IPS DF 4.7 (cell line): Measurements from ENCODE around the gene NBEAL2.

Experiments used
- DNase-seq: peaks from one replicate; pipeline ENCODE4 v3.0.0-alpha.2; 2013; ENCODE audit warnings: low spot score; ENCODE audit errors: extremely low read depth

Gene NBEAL2

DNA sequence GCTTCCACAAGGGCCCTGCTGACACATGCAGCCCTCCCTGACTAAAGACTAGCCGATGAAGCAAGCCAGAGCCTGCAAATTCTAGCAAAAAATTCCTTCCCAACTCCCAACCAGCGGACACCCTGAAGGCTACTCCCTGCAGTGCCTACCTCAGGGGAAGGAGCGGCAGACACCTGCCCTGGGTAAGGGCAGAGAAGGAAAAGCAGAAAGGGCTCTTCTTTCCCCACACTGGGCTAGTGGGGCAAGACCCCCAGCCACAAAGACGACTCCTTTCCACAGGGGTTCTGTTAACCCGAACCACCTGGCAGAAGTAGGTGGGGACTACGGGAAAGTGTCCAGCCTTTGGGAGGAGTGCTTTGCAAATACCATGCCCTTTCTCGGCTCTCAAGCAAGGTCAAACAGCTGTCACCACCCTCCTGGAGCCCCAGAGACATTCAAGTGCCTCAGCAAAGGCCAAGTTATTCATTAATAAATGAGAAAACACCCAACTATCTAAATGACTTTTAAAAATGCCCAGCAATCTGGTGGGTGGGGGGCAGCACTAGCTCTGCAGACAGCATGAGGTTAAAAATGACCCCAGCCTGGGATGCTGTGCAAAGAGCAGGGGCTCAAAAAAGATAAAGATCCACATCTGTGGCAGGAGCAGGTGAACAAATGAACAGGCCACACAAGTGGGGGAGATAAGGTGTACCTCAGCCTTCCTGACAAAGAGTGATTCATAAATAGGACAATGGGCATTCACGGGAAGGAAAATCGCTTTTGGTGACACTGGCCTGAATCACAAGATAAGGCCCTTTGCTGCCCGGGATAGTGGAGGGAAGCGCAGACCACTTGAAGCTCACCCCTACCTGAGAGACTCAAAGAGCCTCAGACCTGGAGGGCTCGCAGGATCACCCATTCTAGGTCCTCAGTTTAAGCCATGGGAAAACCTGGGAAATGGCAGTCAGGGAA lies 36.0 kb upstream of the NBEAL2 start:
- no peak for DNase-seq

DNA sequence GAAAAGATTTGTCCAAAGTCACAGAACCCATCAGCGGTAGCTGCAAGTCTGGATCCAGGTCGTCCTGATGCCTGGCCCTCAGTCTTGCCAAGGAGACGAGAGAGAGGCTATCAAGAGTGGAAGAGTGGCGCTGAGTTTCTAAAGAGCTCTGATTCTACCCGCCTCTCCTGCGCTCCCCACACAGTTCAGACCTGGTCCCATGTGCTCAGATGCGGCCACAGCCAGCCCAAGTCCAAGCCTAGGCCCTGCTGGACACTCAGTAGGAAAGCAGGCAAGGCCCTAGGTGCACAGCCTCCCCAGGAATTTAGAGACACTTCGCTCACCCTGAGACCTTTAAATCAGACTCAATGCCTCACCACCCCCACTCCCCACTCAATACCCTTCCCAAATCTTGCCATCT lies 35.3 kb upstream of the NBEAL2 start:
- DNase-seq = no peak

DNA sequence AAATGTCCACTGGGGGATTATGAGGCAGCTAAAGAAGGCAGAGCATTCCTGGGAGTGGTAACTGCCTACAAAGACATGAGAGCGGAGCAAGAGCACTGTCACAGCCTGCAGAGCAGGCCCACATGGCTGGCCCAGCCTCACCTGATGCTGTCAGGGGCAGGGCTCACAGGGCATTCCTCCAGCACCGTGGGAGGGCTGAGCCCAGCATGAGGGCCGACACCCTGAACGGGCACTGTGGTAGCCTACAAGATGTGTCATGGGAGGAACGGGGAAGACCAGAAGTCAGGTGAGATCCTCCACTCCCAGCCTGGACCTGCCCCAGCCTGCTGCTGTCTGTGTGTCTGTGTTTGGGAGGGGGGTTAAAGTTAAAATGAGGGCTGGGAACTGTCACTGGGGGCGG lies 33.0 kb upstream of the NBEAL2 start:
- no peak for DNase-seq

DNA sequence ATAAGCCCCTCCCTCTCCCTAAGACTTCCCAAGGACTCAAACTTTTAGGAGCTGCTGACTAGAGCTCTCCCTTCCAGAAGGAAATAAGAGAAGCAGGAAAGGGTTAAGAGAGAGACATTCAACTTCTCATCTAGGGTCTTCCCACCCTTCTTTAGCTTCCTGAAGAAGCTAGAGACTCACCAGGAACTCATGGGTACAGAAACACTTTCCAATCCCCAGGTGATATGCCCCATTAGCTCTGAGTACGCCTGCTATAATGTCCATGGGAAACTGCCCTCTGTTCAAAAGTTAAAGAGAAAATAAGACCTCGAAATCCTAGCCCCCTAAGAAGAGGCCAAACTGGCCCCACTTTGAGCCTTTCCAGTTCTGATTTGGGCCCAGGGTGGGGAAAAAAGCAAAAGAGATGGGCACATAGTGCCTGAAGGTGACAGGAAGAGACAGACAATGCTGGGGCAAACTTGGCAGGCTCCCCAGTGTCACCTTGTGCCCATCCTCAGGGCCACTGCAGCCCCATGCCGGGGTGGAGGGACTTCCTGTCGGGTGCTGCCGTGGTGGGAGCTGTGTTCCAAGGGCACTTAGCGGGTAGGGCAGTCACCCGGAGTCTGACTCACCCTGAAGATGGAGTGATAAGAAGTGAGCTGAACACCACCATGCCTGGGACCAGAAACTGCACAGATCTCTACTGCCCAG lies 32.5 kb upstream of the NBEAL2 start:
- no peak for DNase-seq

DNA sequence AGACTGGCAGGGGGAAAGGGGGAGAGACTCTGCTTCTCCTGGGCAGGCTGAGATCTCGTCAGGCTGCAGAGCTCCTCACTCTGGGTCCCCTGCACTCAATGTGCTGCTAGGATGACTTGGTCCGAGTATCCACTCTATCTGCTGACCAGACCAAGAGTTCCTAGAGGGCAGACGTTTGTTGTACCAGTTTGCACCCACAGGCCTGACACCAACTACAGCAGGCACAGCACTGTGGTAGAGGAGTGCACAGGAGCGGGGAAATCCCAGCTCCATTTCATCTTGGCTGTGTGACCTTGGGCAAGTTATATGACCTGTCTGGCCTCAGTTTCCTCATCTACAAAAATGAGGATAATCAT lies 31.9 kb upstream of the NBEAL2 start:
- no peak for DNase-seq

DNA sequence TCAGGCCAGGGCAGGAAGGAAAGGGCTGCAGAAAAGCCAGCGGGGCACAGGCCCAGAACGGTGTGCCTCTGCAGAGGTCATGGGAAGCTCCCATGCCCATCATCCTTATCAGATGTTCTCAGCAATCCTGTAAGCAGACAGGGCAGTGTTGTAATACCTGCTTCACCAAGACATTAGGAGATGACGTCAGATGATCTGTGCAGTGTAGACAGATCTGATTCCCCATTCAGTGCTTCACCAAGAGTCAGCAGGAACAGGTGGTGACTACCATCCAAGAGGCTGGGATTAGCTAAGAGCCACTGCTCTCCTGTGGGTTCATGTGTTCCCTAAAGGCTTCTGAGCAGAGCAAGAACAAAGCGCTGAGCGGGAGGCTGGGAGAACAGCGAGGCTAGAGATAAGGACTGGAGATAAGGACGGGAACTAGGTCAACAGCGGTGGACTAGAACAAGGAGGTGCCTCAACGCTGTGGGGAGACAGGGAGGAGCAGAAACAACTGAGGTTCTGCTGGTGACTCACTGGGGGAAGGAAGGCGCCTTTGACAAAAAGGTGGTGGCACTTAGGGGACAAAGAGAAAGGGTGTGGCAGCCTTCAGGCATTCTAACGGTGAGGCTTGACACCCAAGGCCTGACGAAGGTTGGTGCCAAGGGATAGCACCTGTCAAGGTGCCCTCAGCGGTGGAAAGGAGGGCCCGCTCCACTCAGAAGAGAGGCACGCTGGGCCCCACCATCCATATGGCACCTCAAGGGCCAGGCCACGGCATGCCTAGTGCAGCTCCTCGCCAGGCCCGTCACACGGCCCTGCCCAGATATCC lies 31.3 kb upstream of the NBEAL2 start:
- no peak for DNase-seq

DNA sequence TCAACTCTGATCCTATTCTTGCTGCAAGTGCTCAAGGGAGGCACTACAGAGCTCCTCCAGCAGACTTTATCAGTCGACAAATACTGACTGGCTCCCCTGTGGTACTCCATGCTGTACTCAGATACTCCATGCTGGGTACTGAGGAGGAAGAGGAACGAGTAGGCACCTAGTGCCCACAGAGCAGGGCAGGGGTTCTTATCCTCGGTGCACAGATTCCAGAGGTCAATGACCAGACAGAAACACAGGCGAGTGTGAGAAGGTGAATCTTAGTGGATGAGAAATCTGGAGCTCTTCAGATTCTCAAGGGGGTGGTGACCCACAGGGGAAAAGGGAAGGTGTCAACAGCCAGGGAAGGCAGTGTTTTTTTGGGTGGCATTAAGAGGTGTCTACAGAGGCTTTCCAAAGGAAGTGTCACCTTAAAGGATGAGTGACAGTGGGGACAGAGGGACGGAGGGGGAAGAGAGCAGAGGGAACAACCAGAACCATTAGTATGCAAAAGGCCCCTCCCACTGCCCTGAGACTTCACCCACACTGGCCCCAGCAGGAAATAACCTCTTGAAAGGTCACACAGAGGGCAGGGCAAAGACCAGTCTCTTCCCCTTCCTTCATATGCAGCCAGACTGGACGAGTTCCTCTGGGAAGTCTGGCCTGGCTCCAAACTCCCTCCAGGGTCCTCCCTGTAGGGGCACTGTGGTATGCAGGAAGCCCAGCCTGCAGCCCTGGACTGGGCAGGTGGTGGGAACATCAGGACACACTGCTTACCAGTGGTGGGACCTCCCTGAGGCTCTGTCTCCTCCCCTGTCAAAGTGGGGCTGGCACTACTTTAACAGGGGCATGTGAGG lies 30.4 kb upstream of the NBEAL2 start:
- no peak for DNase-seq

DNA sequence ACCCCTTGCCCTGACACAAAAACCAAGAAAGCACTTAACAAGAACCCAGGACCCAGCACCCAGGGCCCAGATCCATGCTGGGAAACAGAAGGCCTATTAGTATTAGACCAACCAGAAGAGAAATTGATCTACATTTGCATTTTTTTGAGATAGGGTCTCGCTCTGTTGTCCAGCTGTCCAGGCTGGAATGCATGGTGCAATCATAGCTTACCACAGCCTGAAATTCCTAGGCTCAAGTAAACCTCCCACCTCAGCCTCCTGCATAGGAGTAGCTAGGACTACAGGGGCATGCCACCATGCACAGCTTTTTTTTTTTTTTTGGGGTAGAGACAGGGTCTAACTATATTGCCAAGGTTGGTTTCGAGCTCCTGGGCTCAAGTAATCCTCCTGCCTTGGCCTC lies 29.3 kb upstream of the NBEAL2 start:
- DNase-seq = no peak

DNA sequence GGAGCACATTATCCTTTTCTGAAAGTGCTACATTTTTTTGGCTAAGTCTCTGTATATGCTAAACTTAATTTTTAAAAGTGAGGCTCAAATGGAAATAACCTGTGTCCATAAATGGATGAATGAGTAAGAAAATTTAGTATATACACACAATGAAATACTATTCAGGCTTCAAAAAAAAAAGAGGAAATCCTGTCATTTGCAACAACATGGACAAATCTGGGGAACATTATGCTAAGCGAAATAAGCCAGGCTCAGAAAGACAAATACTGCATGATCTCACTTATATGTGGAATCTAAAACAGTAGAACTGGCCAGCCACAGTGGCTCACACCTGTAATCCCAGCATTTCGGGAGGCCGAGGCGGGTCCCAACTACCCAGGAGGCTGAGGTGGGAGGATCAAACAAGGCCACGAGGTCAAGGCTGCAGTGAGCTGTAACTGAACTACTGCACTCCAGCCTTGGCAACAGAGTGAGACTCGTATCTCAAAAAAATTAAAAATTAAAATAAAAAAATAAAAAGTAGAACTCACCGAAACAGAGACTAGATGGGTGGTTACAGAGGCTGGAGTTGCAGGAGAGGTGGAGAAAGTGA lies 28.7 kb upstream of the NBEAL2 start:
- no peak for DNase-seq

DNA sequence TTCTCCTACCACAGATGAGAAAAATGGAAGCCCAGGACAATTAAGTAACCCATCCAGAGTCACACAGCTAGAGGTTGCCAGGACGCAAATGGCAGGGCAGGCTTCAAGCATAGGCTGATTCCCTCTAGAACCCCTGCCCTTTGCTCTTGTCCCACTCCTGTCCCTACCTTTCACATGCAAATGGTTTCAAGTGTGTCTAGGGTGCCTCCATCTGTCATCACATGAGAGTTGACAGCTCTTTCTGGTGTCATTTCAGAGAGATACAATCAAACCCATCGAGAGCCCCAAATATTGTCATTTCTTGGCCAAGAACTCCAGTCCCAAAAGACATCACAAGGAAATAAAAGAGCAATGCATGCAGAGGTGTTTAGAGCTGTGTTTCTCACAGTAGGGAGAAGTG lies 26.7 kb upstream of the NBEAL2 start:
- no peak for DNase-seq

DNA sequence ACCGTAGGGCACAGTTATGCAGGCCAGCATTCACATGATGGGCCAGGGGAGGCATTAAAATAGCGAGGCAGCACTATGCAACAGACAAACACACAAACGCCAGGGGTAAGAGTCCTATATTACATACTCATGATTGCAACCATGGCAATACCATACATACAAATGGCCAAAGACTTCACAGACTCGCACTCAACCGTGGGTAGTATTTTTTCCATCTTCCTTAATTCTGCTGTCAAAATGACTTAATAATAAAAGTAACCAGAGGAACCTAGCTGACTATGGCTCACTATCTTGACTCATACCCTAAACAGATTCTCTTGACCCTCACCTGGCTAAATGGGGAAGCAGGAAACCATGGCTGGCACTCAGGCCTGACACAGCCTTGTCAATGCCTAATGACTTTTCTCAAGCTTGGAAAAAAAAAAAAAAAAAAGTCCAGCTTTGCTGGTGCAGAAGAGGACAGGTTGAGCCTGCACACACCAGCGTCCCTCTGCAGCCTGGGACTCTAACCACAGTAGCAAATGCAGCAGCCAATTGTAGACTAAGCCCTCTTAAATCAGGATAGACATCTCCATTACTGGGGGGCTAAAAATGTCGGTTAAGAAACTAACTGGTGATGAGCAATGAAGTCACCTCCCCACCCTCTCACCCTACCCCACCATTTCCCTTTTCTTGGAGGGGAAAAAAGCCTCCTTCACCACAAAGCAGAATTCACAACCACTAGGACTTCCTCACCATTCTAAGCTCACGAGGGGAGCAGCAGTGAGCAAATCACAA lies 26.0 kb upstream of the NBEAL2 start:
- DNase-seq = no peak

DNA sequence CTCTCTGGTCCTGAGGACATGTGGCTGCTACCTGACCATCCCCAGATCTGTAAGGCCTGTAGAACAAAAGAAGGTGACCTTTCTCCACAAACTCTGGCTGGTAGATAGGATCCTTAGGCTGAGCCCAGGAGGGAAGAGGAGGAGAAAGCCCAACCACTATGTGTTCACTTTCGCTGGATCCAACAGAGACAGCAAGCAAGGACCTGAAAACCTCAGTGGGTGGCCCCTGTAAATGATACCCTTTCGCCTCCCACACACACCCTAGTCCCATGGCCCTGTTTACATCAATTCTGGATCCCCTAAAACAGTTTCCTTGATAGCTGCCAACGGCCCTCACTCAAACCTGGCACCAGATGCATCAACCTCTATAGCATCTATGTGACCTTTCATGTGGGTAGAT lies 25.3 kb upstream of the NBEAL2 start:
- no peak for DNase-seq

DNA sequence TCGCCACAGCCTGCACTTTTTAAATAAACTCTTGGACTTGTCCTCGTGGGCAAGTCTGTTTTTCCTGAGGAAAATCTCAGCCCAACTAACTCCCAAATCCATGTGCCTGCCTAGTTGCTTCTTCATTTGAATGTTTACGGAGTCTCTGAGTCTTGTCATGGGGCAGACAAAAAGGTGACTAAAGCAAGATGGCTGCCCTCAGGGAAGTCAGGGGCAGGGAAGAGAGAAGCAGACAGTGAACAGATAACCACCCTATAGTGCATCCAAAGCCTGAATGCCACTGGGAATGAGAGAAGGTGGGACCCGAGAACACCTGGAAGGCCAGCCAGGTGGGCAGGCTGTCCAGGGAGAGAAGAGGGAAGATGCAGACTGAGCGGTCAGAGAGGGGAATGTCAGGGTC lies 24.3 kb upstream of the NBEAL2 start:
- no peak for DNase-seq

DNA sequence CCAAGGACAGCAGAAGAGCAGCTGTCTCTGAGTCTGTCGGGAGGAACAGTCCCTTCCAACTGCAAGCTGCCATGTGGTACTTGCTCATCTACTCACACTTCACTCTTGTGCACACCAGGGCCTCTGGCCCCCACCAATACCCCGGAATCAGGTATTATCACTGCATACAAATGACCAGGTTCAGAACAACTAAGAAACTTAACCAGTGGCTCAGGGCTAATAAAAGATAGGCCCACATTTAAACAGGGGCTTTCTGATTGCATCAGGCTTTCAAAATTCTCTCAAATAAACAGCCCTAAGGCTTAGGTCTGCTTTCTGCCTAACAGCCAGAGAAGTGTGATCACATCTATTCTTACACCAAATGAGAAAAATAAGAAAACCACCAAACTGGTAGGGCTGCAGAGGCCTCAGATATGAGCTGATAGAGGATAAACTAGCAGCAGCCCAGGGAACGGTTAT lies 23.6 kb upstream of the NBEAL2 start:
- no peak for DNase-seq

DNA sequence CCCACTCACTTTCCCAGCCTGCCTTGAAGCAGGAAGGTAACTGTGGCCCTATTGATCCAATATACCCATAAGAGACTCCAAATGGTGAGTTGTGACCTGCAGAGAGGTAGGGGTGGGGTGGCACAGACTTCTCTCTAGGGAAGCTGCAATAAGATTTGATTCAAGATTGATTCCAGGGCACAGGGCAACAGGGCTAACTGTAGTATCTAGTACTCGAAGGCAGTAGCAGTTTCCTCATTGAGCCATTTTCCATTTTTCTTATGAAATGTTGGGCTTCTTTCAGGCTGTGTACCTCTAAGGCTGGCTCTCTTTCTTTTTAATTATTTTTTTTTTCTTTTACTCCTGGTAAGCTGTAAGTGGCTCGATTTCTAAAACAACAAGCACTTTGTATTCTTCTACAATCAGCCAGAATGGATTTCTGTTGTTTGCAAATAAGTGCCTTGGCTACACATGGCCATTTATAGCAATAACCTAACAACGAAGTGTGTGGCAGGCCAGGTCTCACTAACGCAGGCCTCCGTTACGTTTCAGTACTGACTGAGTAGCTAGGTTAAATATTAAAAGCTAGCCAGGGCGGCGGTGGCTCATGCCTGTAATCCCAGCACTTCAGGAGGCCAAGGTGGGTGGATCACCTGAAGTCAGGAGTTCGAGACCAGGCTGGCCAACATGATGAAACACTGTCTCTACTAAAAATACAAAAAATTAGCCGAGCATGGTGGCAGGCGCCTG lies 22.2 kb upstream of the NBEAL2 start:
- no peak for DNase-seq

DNA sequence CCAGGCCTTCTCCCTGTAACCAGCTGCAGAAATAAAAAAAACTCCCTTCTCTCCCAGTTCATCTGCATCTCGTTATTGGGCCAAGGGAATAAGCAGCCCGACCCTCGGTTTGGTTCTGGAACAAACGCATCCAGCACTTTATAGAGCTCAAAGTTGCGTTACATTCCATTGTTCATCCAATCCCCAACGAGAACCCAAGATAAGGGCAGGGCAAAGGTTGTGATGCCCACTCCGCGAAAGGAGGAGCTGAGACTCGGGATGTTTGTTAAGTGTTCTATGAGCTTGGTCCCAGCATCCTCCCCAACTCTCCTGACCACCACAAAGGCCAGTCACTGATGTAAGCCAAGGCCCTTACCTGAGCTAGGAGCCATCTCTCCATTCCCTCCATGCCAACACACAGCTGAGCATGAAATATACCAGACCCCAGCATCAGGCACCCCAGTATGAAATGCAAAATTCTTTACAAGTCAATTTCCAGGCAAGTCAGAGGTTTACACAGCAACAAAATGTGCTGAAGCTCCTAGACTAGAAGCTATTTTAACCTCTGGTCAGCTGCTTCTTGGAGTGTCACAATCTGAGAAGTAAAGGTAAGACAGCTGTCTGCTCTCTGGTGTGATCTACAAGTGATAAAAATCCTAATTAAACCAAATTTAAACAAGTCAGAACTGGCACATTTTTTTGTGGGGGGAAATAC lies 20.9 kb upstream of the NBEAL2 start:
- no peak for DNase-seq

DNA sequence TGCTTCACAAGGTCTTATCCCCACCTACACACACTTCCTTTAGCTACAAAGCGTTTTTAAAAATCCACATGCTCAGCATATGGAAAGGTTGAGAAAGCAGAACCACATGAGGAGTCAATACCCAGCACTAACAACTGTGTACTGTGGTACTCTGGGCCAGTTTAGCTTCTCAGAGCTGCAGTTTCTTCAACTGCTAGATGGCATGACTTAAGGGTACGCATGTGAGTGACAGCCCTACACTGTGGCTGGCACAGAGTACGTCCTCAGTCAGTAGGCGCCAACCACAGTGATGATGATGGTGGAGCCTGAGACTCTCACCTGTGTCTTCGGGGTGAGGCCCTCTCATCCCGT lies 20.3 kb upstream of the NBEAL2 start:
- DNase-seq = no peak

DNA sequence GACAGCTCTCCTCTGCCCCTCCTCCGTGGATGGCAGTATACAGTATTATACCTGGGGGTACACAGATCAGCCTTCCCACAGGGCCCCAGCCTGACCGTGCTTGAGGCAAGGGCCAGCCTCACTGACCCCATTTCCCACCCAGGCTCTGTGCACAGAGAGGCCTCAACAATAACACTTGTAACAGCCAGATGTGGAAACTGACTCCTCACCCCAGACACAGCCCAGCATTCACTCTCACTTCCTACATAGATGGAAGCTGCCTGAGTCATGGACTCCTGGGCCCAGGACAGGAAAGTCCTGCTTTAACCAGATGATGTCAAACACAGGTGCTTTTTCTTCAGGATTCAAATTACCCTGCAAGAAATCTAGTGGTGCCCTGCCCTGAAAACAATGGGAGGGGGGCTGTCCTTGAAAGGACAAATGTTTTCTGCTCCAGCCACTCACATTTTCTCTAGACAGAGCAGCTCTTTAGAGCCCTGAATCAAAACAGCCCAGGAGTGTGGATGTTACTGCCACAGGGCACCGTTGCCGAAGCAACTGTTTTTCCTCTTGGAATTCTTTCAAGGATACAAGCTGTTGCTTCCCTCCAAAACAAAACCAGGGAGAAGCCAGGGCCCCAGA lies 19.3 kb upstream of the NBEAL2 start:
- DNase-seq = no peak
